K562 (cell line): ENCODE data around the gene NR5A1. TPM values are rescaled to one million over a fixed set of nuclear protein-coding genes. Genes with fewer than 3 reads are reported as not detected.

Experiments
- ARID1B ChIP-seq: fragments of 450-650 bp; IDR thresholded peaks from 2 replicates; pipeline ENCODE4 v1.6.1; 2016; ENCODE audit warnings: antibody characterized with exemption, mild to moderate bottlenecking, inconsistent platforms
- CEBPB ChIP-seq: fragments of 450-650 bp; IDR thresholded peaks from 2 replicates; pipeline ENCODE4 v1.6.1; 2016; ENCODE audit warnings: missing genetic modification characterization, missing compliant biosample characterization
- EP400 ChIP-seq: fragments of 450-650 bp; IDR thresholded peaks from 2 replicates; pipeline ENCODE4 v1.6.1; 2017; ENCODE audit warnings: antibody characterized with exemption, mild to moderate bottlenecking, moderate library complexity
- EWSR1 ChIP-seq: fragments of 450-650 bp; IDR thresholded peaks from 2 replicates; pipeline ENCODE4 v1.6.1; 2018; ENCODE audit warnings: borderline replicate concordance, mild to moderate bottlenecking, low read depth, moderate library complexity; ENCODE audit not compliant: partially characterized antibody
- HNRNPK ChIP-seq: fragments of 200-400 bp; formaldehyde crosslinking; IDR thresholded peaks from one replicate; pipeline ENCODE4 v1.6.1; 2018; ENCODE audit warnings: mild to moderate bottlenecking, low read depth, low read length; ENCODE audit not compliant: poor library complexity, severe bottlenecking
- HSF4 ChIP-seq: fragments of 250-450 bp; sonication (Bioruptor Pico); IDR thresholded peaks from 2 replicates; pipeline ENCODE4 v2.1.2; 2022; ENCODE audit warnings: mild to moderate bottlenecking, moderate library complexity, borderline replicate concordance
- JUNB ChIP-seq: fragments of 450-650 bp; formaldehyde crosslinking; conservative IDR thresholded peaks from 2 replicates; pipeline ENCODE4 v1.4.0; 2020; ENCODE audit warnings: mild to moderate bottlenecking
- MEIS2 ChIP-seq: fragments of 450-650 bp; IDR thresholded peaks from 2 replicates; pipeline ENCODE4 v1.6.1; 2014; ENCODE audit warnings: mild to moderate bottlenecking; ENCODE audit not compliant: partially characterized antibody
- MTA1 ChIP-seq: fragments of 450-650 bp; IDR thresholded peaks from 2 replicates; pipeline ENCODE4 v1.6.1; 2017; ENCODE audit warnings: borderline replicate concordance
- NELFE ChIP-seq: IDR thresholded peaks from 2 replicates; pipeline ENCODE4 v1.6.1; 2011; ENCODE audit warnings: mild to moderate bottlenecking; ENCODE audit not compliant: insufficient read depth, insufficient read length
- PCBP1 ChIP-seq: fragments of 200-400 bp; formaldehyde crosslinking; IDR thresholded peaks from 2 replicates; pipeline ENCODE4 v1.6.1; 2018; ENCODE audit warnings: mild to moderate bottlenecking, low read depth, low read length; ENCODE audit not compliant: poor library complexity, severe bottlenecking
- POLR2G ChIP-seq: fragments of 200-400 bp; formaldehyde crosslinking; IDR thresholded peaks from 2 replicates; pipeline ENCODE4 v1.6.1; 2017; ENCODE audit warnings: low read depth, mild to moderate bottlenecking, antibody characterized with exemption, low read length, moderate library complexity
- POLR3G ChIP-seq: IDR thresholded peaks from 2 replicates; pipeline ENCODE4 v1.6.1; 2011; ENCODE audit not compliant: insufficient read length, insufficient replicate concordance; ENCODE audit errors: extremely low read depth
- SP2 ChIP-seq: IDR thresholded peaks from 2 replicates; pipeline ENCODE4 v1.6.1; 2011; ENCODE audit warnings: mild to moderate bottlenecking, low read depth, low read length, moderate library complexity; ENCODE audit not compliant: poor library complexity, severe bottlenecking; ENCODE audit errors: extremely low read depth
- WHSC1 ChIP-seq: IDR thresholded peaks from one replicate; pipeline ENCODE4 v1.6.1; 2012; ENCODE audit warnings: low read length, control low read depth, inconsistent platforms
- ZFX ChIP-seq: sonication (generic); formaldehyde crosslinking; IDR thresholded peaks from 2 replicates; pipeline ENCODE4 v1.8.0; 2022; ENCODE audit warnings: mild to moderate bottlenecking, missing genetic modification reagents, moderate library complexity
- ZNF143 ChIP-seq: sonication (generic); formaldehyde crosslinking; IDR thresholded peaks from 2 replicates; pipeline ENCODE4 v1.9.0; 2022; ENCODE audit warnings: mild to moderate bottlenecking, missing genetic modification reagents
- ZNF41 ChIP-seq: fragments of 250-450 bp; sonication (Bioruptor Pico); conservative IDR thresholded peaks from 2 replicates; pipeline ENCODE4 v1.4.0; 2020; ENCODE audit warnings: mild to moderate bottlenecking
- ZNF79 ChIP-seq: fragments of 250-450 bp; sonication (Bioruptor Pico); IDR thresholded peaks from 2 replicates; pipeline ENCODE4 v1.4.0; 2020; ENCODE audit warnings: low read depth, mild to moderate bottlenecking, moderate library complexity
- polyA plus RNA-seq, 8 experiments: library from polyadenylated mRNA; depleted of rRNA in 4 of 8; stranded (reverse) in 5 of 8; unstranded in 3 of 8; fragments of >200 nt; fragmentation: Nextera tagmentation in 2 of 8; fragmentation: Illumina TruSeq in 1 of 8; extraction: Ambion mirVana in 2 of 8; extraction: Trizol in 1 of 8; gene quantifications; 2 replicates each; pipeline versions ENCODE4 v1.2.1 to v1.2.3, GENCODE V29; 2011 to 2014; ENCODE audit warnings: inconsistent platforms in 1 of 8, missing spikeins in 1 of 8
- total RNA-seq, 7 experiments: library from RNA; depleted of rRNA in 6 of 7; stranded (reverse); fragments of >200 nt in 6 of 7; fragmentation: Illumina TruSeq in 2 of 7; extraction: Trizol in 2 of 7; gene quantifications; 2 replicates each; pipeline versions ENCODE4 v1.2.1 to v1.2.3, GENCODE V29; 2011 to 2021; ENCODE audit warnings: low replicate concordance in 1 of 7
- TF ChIP-seq, protein P1 (sequence below), 3 experiments: IDR thresholded peaks in 2 of 3; conservative IDR thresholded peaks in 1 of 3; 2 replicates each; pipeline ENCODE4 v1.5.1; 2011 to 2012; ENCODE audit warnings: low read length in 3 of 3, mild to moderate bottlenecking in 3 of 3, control low read depth in 2 of 3, improper control_type of control experiment in 1 of 3, inconsistent platforms in 1 of 3, low read depth in 1 of 3, mixed read lengths in 1 of 3, moderate library complexity in 1 of 3; ENCODE audit not compliant: insufficient read depth in 2 of 3
- TF ChIP-seq, protein P2 (sequence below): fragments of 250-450 bp; sonication (Bioruptor Pico); IDR thresholded peaks from 2 replicates; pipeline ENCODE4 v1.4.0; 2020
- TF ChIP-seq, protein P3 (sequence below): fragments of 450-650 bp; IDR thresholded peaks from 2 replicates; pipeline ENCODE4 v1.6.1; 2018; ENCODE audit warnings: mild to moderate bottlenecking, low read depth; ENCODE audit not compliant: partially characterized antibody
- TF ChIP-seq, protein P4 (sequence below), 2 experiments: fragments of 450-650 bp in 1 of 2; sonication (generic) in 1 of 2; formaldehyde crosslinking; conservative IDR thresholded peaks; 2 replicates each; pipeline versions ENCODE4 v1.4.0 to v1.8.1; 2020 to 2022; ENCODE audit warnings: mild to moderate bottlenecking in 1 of 2, missing genetic modification reagents in 1 of 2

The NR5A1 gene
- total and polyA plus RNA-seq, 9 of the 15 experiments (the other 6 are each of a cell fraction or from before 2014, with no cell fraction given), result 0.11 to 0.32 (median 0.20) TPM; not detected in 6

DNA sequence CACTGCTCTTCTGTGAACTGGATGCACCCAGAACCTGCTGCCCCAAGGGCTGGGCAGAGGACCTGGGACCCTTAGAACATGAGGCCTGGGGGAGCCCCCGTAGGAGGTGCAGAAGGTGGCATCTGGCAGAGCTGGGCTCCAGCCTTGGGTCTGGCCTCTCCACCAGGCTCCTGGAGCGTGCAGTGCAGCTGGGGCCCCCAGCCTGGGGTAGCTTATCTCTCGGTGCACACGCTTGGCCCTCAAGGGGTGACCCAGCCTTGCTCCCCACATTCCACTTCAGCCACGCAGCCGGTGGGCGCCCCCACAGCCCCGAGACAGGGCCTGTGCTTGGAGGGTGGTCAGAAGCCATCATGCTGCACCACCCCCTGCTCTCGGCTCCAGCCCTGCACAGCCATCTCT lies 5.6 kb upstream of the NR5A1 start (continued):
- TF ChIP-seq EWSR1 (no peak), HSF4 (CRISPR knock-in tag) (no peak), NELFE (no peak), PCBP1 (no peak), WHSC1 (no peak), POLR2G (peak; percentile 51), ZNF143 (CRISPR knock-in tag) (no peak), HNRNPK (no peak), ZFX (peak; percentile 8), MEIS2 (no peak), ZNF41 (no peak), POLR3G (no peak), SP2 (no peak), ARID1B (peak; percentile 62), CEBPB (no peak), ZNF79 (no peak), JUNB (CRISPR knock-in tag) (no peak), MTA1 (no peak), EP400 (no peak)
- TF ChIP-seq, protein P1, sequence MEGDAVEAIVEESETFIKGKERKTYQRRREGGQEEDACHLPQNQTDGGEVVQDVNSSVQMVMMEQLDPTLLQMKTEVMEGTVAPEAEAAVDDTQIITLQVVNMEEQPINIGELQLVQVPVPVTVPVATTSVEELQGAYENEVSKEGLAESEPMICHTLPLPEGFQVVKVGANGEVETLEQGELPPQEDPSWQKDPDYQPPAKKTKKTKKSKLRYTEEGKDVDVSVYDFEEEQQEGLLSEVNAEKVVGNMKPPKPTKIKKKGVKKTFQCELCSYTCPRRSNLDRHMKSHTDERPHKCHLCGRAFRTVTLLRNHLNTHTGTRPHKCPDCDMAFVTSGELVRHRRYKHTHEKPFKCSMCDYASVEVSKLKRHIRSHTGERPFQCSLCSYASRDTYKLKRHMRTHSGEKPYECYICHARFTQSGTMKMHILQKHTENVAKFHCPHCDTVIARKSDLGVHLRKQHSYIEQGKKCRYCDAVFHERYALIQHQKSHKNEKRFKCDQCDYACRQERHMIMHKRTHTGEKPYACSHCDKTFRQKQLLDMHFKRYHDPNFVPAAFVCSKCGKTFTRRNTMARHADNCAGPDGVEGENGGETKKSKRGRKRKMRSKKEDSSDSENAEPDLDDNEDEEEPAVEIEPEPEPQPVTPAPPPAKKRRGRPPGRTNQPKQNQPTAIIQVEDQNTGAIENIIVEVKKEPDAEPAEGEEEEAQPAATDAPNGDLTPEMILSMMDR (IDR thresholded peaks at IDR 0.05 in 2 of 3, conservative IDR thresholded peaks at IDR 0.05 in 1 of 3; ENCODE audit: insufficient read depth in 2 of 3, low read depth in 1 of 3, low read length in 3 of 3), result no peak
- TF ChIP-seq, protein P2, sequence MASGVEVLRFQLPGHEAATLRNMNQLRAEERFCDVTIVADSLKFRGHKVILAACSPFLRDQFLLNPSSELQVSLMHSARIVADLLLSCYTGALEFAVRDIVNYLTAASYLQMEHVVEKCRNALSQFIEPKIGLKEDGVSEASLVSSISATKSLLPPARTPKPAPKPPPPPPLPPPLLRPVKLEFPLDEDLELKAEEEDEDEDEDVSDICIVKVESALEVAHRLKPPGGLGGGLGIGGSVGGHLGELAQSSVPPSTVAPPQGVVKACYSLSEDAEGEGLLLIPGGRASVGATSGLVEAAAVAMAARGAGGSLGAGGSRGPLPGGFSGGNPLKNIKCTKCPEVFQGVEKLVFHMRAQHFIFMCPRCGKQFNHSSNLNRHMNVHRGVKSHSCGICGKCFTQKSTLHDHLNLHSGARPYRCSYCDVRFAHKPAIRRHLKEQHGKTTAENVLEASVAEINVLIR (CRISPR knock-in tag), result no peak
- TF ChIP-seq, protein P3, sequence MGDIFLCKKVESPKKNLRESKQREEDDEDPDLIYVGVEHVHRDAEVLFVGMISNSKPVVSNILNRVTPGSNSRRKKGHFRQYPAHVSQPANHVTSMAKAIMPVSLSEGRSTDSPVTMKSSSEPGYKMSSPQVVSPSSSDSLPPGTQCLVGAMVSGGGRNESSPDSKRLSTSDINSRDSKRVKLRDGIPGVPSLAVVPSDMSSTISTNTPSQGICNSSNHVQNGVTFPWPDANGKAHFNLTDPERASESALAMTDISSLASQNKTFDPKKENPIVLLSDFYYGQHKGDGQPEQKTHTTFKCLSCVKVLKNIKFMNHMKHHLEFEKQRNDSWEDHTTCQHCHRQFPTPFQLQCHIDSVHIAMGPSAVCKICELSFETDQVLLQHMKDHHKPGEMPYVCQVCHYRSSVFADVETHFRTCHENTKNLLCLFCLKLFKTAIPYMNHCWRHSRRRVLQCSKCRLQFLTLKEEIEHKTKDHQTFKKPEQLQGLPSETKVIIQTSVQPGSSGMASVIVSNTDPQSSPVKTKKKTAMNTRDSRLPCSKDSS, result no peak
- TF ChIP-seq, protein P4, sequence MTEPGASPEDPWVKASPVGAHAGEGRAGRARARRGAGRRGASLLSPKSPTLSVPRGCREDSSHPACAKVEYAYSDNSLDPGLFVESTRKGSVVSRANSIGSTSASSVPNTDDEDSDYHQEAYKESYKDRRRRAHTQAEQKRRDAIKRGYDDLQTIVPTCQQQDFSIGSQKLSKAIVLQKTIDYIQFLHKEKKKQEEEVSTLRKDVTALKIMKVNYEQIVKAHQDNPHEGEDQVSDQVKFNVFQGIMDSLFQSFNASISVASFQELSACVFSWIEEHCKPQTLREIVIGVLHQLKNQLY (CRISPR knock-in tag; conservative IDR thresholded peaks at IDR 0.05), result no peak
